RWPE1 (cell line): ENCODE measurements around the gene PLEKHM3.

Source experiments
- CTCF ChIA-PET: fragments of 350-600 bp; sonication (Branson Sonifier 250); formaldehyde crosslinking; extraction: SDS; loops from one replicate; lab custom pipeline; 2021; lab: Yijun Ruan, JAX
- POLR2A ChIA-PET: fragments of 400-600 bp; formaldehyde crosslinking; extraction: SDS; loops from one replicate; lab custom pipeline; 2020; ENCODE audit warnings: antibody characterized with exemption; ENCODE audit not compliant: low non-redundant PET; lab: Yijun Ruan, JAX
- DNase-seq: peaks from one replicate; pipeline ENCODE4 v3.0.0; 2012; ENCODE audit warnings: low spot score
- H3K27ac ChIP-seq: fragments of 450-650 bp; 2 replicates; pipeline ENCODE4 v1.5.1; 2017
- CTCF ChIP-seq: fragments of 450-650 bp; conservative IDR thresholded peaks from 2 replicates; pipeline ENCODE4 v1.5.1; 2017; ENCODE audit warnings: low read depth, mild to moderate bottlenecking

Gene PLEKHM3

DNA sequence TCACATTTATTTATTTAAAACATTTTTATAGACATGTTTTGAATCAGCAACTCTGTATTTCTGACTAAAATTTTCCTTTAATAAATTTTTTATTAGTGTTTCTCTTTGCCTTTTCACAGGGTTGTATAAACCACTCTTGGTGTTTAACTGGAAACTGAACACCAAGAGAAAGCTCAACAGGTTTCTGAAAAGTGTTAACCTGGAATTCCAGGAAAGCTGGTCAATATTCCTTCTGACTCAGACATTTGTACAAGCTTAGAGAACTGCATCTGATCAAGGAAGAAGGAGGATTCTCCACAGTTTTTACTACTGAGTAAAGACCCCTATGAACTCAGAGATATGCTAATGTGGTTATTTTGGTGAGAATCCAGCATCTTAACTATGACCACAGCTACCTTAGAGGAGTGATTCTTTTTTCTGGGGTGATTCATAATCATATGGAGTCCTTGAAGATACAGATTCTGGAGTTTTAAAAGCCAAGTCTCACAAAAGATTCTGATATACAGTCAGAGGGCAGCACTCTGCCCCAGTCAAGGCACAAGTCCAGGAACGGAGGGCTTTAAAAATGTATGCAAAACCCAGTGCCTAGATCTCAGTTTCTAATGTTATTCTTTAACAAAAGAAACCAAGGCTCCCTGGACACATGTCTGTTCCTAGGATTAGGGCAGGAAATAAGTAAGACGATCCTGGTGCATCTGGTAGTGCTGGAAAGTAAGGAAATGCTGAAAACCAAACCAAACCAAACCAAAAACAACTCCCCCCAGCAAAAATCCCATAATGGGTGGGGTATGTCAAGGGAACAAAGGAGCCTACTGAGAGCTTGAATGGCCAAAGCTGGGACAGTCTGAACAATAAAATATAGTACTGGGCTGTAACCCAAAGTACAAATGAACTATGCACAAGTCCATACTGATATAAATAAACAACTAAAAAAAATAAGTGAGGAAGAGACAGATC, 170.6 kb downstream of the PLEKHM3 start:
- no peak overlapping the region for H3K27ac ChIP-seq
- POLR2A ChIA-PET, result no interaction called here
- CTCF ChIA-PET, result interaction anchor here (0.6 to 0.8 kb wide), 2 partner anchors 24 to 941 kb away, joined by 3 read pairs; no protein-coding TSS in a partner anchor
- no peak for TF ChIP-seq CTCF
- no peak for DNase-seq

GRCh38 chr2:207852791-207853190, 172.5 kb downstream of the PLEKHM3 start:
- ChIA-PET CTCF (no interaction called here), POLR2A (no interaction called here)
- no peak for TF ChIP-seq CTCF
- H3K27ac ChIP-seq, result no peak overlapping the region
- DNase-seq, result no peak

GRCh38 chr2:207849443-207849842, 175.9 kb downstream of the PLEKHM3 start:
- H3K27ac ChIP-seq, result no peak overlapping the region
- DNase-seq, result no peak
- ChIA-PET CTCF (interaction anchor here (0.6 to 0.7 kb wide), 2 partner anchors 12 to 1007 kb away, joined by 3 read pairs; no protein-coding TSS in a partner anchor), POLR2A (no interaction called here)
- no peak for TF ChIP-seq CTCF

- CTCF ChIA-PET, result no interaction called here
Observed at GRCh38 chr2:207848545-207848928, 176.8 kb downstream of the PLEKHM3 start.

DNA sequence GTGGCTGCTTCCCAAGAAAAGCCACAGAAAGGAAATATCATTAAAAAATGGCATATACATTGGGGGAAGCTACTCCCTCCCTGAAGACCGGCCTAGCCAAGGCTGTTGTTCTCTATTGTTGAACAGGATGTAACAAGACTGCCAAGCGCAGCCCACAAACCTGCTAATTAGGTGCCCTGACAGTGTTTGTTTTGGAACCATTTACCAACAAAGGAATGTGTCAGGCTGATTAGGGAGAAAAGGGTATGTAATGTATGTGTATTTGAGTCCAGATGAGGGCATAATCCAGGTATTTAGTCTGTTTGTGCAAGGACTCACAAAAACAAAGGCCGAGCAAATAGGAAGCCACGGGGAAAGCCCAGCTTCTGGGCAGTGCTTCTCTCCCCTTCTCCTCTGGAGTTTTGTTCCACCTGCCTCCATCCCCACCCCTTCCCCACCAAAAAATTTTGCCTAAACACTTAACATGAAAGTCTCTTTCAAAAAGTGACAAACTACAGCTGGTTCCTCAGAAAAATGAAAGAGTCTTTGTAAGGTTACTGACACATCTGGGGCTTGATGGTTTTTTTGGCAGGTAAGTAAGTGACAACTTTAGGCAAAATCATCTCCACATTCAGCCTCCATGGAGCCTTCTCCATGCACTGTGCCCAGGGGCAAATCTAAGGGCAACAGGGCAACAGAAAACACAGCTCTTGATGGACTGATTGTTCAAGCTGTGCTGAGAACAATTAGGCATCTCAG, 177.4 kb downstream of the PLEKHM3 start:
- no peak overlapping the region for H3K27ac ChIP-seq
- TF ChIP-seq CTCF, result no peak
- CTCF ChIA-PET, result no interaction called here
- DNase-seq, result peak; percentile 54
- POLR2A ChIA-PET, result no interaction called here

More at GRCh38 chr2:207848545-207848928, 176.8 kb downstream of the PLEKHM3 start:
- TF ChIP-seq CTCF, result no peak
- no peak overlapping the region for H3K27ac ChIP-seq
- POLR2A ChIA-PET, result no interaction called here
- no peak for DNase-seq

GRCh38 chr2:207847098-207847806, 178.1 kb downstream of the PLEKHM3 start:
- ChIA-PET CTCF (no interaction called here), POLR2A (no interaction called here)
- no peak for TF ChIP-seq CTCF
- DNase-seq, result no peak
- H3K27ac ChIP-seq, result no peak overlapping the region
